NCI-H69 (cell line): Measurements from ENCODE around the gene OR10A3.
"Not testable (repeated sequence)": the region's sequence is repeated elsewhere in the genome, so short reads cannot be mapped to it uniquely, and the experiment has no call there.

Experiments
- DNase-seq: peaks from one replicate; lab custom pipeline; 2025; lab: John Stamatoyannopoulos, UW

Gene OR10A3, protein sequence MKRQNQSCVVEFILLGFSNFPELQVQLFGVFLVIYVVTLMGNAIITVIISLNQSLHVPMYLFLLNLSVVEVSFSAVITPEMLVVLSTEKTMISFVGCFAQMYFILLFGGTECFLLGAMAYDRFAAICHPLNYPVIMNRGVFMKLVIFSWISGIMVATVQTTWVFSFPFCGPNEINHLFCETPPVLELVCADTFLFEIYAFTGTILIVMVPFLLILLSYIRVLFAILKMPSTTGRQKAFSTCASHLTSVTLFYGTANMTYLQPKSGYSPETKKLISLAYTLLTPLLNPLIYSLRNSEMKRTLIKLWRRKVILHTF

DNA sequence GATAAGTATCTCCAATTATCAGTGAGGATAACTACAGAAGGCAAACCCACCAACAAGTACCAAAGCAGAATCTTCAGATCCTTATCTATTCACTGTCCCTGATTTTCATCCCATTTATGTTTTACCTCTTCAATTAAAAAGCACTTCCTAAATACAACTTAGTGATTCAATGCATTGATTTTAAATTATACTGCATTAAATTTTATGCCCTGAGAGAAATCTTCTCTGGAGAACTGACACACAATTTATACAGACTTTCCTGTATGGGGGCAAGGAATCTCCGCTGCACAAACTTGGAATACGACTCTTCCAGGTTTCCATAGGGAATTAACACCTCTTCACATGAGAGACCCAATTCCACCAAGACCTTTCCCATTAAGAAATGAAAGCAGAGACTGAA, at the start of gene OR10A3:
OR10A3 (minus strand) TSS at position 101 of the 400 bp plus-strand sequence. CDS start 2,188 bp downstream, outside the sequence.
- no peak for DNase-seq

DNA sequence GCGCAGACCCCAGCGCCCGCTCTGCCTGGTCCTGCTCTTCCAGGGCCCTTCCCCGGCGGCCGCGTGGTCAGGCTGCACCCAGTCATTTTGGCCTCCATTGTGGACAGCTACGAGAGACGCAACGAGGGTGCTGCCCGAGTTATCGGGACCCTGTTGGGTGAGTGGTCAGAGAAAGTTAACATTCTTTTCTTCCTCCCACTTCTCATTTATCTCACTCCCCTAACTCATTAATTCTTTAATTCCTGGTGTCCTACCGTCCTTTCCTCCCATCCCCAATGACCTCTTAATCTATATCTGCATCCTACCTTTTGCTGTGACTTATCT, 46.0 kb upstream of the OR10A3 start:
- not testable (repeated sequence) for DNase-seq

DNA sequence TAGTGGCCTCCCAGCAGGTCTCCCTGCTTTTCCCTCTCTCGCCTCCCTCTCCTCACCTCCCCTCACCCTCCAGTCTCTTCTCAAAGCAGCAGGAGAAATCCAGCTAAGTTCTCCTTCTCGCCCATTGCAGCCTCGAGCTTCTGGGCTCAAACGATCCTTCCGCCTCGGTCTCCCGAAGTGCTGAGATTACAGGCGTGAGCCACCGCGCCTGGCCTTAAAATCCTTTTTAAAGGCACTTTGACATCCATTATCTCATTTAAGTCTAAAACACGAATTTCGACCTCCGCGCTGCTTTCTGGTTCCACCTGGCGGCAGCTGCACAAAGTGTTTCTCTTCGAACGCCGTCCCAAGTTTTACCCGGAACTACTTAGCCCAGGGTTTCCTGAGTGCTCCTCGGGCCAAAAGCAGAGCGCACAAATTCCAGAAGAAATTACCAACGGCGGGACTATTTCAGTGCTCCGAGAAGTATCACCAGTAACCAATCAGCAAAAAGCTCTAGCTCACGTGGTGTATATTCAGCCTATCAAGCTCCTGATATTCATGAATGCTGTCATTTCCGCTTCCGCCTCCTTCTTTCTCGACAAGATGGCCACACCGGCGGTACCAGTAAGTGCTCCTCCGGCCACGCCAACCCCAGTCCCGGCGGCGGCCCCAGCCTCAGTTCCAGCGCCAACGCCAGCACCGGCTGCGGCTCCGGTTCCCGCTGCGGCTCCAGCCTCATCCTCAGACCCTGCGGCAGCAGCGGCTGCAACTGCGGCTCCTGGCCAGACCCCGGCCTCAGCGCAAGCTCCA, 45.5 kb upstream of the OR10A3 start, which contains the start of gene EIF3F:
EIF3F (plus strand) TSS at position 570 of the 792 bp plus-strand sequence; CDS start at position 586, 16 bp downstream.
- peak; percentile 100 for DNase-seq

DNA sequence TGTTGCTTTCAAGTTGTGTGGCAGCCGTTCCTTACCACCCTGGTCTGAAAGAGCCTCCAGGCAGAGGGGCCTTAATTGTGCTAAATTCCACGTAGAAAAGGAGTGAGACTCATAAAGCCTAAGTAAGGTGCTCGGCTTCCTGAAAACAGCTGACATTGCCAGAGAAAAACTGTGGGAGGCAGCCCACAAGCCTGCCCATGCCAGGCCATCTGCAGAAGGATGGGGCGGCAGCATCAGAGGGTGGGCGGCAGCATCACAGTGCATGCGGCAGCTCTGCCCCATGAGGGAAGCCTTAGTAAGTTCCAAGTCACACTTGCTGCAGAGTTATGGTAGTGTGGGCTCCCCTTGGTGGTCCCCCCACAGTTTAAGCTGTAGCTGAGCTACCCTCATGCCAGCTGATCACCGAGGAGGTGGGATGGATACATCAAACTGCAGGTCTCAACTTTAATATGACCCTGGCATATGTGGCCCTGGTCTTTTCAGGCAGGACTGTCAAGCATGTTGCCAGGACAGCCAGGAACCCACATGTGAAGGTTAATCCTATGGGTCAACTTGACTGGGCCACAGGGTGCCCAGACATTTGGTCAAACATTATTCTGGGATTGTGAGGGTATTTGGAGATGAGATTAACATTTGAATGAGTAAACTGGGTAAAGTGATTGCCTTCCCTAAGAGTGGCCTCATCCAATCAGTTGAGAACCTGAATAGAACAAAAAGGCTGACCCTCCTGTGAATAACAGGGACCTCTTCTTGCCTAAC, 42.5 kb upstream of the OR10A3 start:
- DNase-seq: no peak

DNA sequence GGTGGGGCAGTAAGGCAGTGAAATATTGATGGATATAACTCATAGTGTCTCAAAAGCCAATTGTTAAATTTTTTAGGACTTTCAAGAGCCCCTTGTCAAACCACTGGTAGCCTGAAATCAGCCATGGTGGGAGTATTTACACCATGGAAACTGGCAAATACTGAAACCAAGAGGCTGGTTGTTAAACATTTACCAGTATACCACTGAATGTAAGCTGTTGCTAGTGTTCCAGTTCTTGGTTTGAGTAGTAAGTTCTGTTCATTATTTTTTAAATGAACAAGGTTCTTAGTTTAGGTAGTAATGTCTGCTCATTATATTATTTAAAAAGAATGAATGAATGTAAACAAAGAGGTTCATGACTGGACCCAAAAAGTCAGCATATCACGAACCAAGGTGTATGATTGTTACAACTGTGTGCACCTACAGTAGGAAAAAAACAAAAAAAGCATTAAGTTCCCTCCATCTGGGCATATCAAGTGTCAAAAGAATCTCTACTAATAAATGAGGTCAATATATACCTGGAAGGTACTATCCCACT, 41.1 kb upstream of the OR10A3 start:
- no peak for DNase-seq

DNA sequence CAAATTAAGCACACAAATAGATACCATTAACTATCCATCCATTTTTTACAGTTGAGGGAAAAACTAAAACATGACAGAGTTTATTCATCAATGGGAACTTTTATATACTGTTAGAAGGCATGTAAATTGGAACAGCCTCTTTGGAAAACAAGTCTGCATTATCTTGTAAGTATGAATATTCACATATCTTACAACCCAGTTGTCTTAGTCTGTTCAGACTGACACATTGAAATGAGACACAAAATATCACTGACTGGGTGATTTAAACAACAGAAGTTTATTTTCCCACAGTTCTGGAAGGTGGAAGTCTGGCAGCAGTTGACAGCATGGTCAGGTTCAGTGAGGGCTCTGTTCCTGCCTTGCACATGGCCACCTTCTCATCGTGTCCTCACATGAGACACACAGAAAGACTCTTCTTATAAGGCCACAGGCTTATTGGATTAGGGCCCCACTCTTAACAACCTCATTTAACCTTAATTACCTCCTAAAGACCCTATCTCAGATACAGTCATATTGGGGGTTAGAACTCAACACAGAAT, 40.2 kb upstream of the OR10A3 start:
- DNase-seq: no peak

DNA sequence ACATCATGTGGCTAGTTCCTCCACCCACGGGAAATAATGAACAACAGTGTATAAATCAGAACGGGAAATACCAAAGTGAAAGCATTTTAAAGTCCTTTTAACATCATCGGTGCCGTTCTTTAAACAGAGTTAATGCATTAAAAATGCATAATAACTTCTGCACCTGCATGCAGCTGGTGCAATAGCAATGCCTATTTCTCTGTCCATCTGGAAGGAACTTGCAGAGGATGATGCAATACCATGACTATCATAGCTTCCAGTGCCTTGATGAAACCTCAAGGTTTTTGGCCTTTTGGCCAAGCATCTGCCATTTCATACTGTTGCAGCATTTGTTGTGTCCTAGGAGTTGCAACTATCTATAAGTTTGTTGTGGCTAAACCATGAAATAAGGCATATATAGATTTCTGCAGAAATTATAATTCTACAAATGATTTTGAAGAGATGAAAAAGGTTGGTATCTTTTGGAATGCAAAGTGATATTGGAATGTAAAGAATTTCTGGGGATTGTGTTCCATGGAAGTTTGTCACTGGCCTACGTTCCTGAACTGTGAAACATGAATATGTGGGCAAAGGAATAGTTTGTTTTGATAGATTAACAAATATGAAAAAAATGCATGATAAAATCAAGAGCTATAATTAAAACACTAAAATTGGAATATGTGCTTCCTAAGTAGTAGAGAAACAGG, 35.9 kb upstream of the OR10A3 start:
- DNase-seq: no peak

DNA sequence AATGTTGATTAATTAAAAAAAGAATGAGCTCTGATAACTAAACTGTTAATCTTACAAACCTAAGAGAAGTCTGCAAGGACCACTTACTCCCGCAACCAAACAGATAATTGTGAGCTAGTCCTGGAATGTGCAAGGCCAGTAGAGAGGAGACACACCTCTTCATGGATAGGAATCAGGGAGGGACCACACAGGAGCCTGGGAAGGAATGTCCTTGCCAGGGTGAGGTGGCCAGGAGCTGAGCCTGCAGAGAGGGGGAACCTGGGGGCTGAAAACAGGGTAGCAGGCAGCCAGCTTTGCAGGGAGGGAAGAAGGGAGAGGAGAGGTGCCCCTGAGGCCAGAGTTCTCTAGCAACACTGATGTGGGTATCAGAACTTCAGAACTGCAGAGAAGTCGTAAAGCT, 33.2 kb upstream of the OR10A3 start:
- DNase-seq: no peak

DNA sequence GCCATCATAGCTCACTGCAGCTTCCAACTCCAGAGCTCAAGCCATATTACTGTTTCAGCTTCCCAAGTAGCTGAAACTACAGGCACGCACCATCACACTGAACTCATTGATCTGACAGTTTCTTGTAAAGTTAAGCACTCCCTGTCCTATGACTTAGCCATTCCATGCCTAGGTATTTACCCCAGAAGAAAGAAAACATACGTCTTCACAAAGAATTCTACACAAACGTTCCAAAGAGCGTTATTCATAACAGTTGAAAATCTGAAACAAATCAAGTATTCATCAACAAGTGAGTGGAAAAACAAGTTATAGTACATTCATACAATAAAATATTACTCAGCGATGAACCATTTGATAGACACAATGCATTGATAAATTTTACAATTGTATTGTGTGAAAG, 31.5 kb upstream of the OR10A3 start:
- DNase-seq: no peak

DNA sequence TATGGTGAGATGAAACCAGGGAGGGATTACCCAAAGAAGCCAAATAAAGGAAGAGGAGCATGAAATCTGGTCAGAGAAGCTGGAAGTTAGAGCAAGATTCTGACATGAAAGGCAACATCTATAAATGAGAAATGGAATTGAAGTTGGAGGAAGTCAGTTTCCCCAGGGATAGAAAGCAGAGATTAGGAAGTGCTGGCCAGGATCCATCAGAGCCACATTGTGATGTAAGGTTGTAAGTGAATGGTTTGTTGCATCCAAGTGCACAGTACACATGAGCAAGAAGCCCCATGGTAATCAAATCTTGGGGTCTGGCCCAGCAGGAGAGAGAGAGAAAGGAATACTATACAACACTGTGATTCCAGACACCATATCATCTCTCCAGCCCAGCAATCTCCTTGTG, 30.3 kb upstream of the OR10A3 start:
- DNase-seq: no peak

DNA sequence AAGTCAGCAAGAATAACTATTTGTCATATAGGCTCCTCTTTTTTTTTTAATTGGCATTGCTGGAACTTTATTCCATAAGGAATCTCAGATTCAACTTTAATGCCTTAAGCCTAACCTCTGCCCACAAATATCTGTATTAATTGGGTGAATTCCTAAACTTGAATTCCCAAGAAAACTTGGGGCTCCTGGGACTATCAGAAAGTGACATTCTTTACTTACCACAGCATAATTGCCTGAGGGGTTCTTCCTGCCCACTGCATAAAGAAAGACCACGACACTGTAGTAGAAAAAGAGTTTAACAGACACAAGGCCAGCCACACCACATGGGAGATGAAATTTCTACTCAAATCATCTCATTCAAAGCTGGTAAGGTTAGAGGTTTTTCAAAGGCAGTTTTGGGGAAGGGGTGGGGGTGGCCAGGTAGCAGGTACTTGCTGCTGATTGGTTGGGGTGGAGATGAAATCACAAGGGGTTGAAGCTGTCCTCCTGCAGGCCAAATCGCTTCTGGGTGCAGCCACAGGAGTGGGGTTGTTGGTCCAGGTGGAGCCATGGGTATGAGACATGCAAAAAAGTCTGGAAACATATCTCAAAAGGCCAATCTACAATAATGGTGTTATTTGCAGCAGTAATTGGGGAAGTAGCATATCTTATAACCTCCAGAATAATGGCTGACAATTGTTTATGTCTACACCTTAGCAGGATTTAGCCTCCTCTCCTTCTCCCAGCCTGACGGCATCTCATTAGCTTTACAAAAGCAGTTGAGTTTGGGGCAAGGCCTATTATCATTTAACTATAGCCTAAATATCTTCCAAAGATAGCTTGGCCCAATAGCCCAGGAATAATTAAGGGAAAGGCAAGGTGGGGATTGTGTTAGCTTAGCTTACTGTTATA, 28.5 kb upstream of the OR10A3 start:
- no peak for DNase-seq

DNA sequence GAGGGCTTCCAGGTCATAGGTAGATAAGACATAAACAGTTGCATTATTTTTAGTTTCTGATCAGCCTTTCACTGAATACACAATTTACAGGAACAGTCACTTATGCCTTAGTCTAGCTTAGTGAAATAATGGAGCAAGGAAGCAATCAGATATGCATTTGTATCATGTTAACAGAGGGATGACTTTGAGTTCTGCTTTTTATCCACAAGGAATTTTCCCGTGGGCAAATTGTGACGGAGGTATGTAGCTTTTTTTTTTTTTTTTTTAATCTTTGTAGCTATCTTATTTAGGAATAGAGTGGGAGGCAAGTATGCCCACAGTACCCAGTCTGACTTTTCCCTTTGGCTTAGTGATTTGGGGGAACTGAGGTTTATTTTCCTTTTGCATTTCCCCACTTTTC, 27.2 kb upstream of the OR10A3 start:
- no peak for DNase-seq

DNA sequence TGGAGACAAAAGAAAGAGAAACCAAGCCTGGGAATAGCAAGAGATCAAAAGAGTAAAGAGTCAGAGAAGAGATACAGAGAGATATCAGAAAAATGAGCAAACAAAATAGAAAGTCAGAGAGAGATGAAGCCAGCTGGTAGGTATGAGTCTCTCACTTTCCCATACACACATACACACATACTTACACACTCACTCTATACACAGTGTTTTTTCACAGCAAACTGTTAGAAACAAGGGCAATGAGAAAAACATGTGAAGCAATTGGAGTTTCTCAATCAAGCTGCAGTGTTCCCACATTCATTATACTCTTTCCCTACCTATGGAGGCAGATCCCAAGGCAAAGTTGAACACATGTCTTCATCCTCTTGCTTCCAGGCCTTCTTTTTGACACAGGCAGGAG, 26.3 kb upstream of the OR10A3 start:
- DNase-seq: no peak

DNA sequence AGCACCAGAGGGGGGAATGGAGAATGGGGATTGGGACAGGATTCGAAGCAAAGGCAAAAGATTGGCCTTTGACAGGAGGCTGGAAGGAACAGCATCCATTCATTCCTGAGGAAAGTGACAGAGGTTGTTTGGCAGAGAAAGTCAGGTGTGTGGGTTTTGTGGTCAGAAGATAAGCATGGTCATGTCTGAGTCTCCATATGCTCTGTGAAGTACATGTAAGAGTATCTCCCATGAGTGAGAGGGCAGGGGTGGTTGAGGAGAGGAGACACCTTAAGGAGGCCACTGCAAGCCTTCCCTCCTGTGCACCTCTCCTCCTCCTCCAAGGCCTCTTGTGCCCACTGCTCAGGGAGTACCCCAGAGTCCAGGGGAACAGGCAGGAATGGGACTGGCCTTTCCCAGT, 25.6 kb upstream of the OR10A3 start:
- no peak for DNase-seq

DNA sequence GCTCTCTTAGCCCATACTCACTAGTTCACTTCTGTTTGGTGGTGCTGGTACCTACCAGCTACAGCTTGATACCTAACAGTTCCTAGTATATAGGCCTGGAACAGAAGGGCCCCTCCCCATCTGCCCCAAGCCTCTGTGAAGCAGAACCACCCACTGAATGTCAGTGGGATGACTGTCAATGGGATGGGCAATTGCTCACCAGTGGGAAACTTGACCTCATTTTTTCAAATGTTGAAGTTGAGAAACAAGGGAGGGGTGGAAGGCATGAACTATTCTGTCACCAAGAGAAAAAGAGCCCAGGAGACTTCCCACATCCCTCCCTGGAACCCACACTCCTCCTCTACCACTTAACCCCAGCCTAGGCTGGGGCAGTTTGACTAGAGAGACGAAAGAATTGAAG, 23.9 kb upstream of the OR10A3 start, which contains the start of gene NLRP10:
NLRP10 (minus strand) TSS at position 62 of the 400 bp plus-strand sequence. CDS start 1,952 bp downstream, outside the sequence.
- DNase-seq: no peak

DNA sequence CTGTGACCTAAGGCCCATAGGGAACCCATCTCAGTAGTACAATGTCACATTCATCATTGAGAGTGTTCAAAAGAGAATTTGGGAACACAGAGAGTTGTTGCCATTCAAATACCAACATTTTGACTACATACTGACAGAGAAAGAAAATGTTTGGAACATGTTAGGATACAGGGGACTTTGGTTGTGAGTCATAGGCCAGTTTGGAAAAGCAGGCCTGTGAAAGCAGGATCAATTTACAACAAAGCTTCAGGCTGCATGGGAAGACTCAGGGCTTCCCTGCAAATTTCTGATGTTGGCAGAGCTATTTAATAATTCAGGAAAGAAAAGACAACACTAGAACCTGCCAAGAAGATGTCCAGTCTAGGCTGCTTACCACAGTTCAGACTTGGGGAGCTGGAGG, 23.4 kb upstream of the OR10A3 start:
- DNase-seq: no peak

DNA sequence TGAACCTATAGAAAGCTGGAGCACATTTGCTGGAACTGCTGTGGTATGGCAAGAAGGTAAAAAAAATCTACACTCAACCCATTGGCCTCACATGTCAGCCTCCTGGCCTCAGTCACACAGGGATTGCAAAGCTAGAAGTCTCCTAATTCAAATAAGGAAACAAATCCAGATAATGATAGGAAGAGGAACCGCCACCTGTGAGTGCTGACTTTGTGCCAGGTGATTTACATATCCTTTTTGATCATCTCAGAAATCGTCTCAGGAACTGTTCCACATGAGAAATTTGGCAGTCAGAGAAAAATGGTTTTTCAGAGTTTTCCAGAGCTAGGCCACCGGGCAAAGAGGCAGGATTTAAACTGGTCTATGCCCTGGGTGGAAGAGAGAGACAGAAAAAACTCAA, 22.8 kb upstream of the OR10A3 start:
- DNase-seq: no peak

DNA sequence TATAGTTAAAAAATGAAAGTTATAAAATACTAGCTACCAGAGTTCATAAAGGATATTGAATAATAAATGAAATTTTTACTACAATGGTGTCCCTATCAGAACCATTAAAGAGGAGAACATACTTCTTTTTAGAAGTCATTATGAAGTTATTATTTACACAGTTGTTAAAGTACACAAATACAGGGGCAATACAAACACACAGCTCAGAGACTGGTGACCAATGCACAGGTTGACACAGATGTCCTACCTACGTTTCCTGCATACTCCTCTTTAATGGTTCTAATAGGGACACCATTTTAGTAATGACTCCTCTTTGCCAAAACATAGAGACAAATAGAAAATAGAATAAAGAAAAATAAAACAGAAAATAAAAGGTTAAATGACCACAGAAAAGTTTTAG, 13.7 kb upstream of the OR10A3 start:
- no peak for DNase-seq

DNA sequence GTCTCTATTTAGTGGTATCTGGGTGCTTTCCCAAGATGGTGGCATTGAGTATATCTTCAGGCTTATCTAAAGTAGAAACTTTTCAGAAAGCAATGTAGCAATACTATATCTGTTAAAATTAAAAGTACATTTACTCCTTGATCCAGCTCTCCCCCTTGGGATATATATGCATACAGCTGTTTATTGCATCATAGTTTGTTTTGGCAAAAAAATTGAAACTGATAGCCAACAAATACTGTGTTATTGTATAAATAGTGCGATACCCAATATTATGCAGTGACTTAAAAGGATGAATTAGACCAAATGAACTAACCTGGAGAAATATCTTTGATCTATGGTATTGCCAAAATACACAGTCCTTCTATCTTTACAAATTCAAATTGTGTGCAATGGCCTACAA, 8.4 kb upstream of the OR10A3 start:
- DNase-seq: no peak

DNA sequence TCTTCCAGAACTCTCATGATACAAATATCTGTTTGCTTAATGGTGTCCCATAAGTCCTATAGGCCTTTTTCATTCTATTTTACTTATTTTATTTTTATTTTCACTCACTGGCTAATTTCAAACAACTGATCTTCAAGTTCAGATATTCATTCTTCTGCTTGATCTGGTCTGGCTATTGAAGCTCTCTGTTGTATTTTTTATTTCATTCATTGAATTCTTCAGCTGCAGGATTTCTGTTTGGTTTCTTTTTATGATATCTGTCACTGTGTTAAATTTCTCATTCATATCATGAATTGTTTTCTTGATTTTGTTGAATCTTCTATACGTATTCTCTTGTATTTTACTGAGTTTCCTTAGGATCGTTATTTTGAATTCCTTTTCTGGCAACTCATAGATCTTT, 2.6 kb upstream of the OR10A3 start:
- DNase-seq: no peak

DNA sequence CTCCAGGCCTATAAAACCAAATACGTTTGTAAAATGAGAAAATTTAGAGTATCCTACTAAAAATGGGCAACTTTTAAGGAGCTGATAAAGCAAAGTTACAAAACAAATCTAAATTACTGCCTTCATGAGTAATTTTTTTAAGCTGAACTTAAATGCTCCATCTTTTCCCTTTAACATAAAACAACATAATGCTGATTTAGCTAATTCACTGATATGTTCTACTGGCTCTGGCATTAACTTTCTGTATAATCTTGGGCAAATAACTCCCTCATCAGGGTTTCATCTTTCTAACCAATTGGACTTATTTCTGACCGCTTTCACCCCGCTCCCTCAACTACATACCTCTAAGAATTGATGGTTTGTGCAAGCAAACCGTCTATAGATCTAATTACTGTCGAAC, 362 bp downstream of the OR10A3 start:
- DNase-seq: no peak
